A673 (cell line): Measurements from ENCODE around the gene ACLY.

Experiments used
- CTCF ChIP-seq: fragments of 300-800, 200-600 bp; sonication (generic); conservative IDR thresholded peaks from 2 replicates; pipeline ENCODE4 v1.5.1; 2017; ENCODE audit warnings: low read depth, mild to moderate bottlenecking, antibody characterized with exemption, low read length, moderate library complexity, mixed read lengths
- EZH2 ChIP-seq: fragments of 200-600 bp; sonication (generic); IDR thresholded peaks from 2 replicates; pipeline ENCODE4 v1.6.1; 2017; ENCODE audit warnings: borderline replicate concordance, low read depth, mild to moderate bottlenecking, mixed read lengths, antibody characterized with exemption, low read length; ENCODE audit not compliant: poor library complexity, severe bottlenecking

DNA sequence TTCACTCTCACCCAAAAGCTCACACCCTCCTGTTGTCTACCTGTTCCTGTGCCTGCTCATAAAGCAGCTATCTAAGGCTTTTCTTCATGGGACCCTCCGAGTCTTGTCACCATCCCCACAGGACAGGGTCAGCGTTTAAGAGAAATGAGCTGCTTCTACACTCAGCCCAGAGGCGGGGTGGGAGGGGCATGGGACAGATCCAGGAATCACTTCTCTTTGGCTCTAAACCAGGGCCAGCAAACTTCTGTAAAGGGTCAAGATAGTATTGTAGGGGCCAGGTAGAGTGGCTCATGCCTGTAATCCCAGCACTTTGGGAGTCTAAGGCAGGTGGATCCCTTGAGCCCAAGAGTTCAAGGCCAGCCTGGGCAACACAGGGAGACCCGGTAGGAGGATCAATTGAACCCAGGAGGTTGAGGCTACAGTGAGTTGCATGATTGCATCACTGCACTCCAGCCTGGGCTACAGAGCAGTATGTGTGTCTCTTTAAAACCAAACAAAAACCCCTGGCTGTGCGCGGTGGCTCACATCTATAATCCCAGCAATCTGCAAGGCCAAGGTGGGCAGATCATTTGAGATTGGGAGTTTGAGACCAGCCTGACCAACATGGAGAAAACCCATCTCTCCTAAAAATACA is 30.3 kb downstream of the ACLY start:
- no peak for TF ChIP-seq EZH2
- no peak for TF ChIP-seq CTCF
